Prostate gland (tissue), 2 donors: ENCODE measurements around the gene USP10. TPM values are rescaled to one million over a fixed set of nuclear protein-coding genes. Genes with fewer than 3 reads are reported as not detected.

Source experiments
- DNase-seq: peaks from one replicate; pipeline ENCODE4 v3.0.0-alpha.2; 2019; ENCODE audit warnings: low spot score
- H3K27ac ChIP-seq, 2 donors: fragments of 200-600 bp; sonication (generic); 2 replicates each; pipeline ENCODE4 v1.5.1; 2017 to 2019
- H3K27me3 ChIP-seq: fragments of 200-600 bp; sonication (generic); replicated peaks from 2 replicates; pipeline ENCODE4 v1.5.1; 2019; ENCODE audit not compliant: insufficient read depth
- H3K36me3 ChIP-seq, 2 donors: fragments of 200-600 bp; sonication (generic); 1 replicate in 1 of 2; 2 replicates in 1 of 2; pipeline versions ENCODE4 v1.5.1 to v1.8.1; 2017 to 2019
- H3K4me1 ChIP-seq: fragments of 200-600 bp; sonication (generic); replicated peaks from 2 replicates; pipeline ENCODE4 v1.5.1; 2019
- H3K4me3 ChIP-seq, 2 donors: fragments of 200-600 bp; sonication (generic); 2 replicates each; pipeline ENCODE4 v1.5.1; 2017 to 2019
- H3K9me3 ChIP-seq: fragments of 200-600 bp; sonication (generic); 2 replicates; pipeline ENCODE4 v1.5.1; 2017
- CTCF ChIP-seq, 4 experiments: fragments of 200-600 bp in 2 of 4; fragments of 450-650 bp in 2 of 4; sonication (generic) in 2 of 4; IDR thresholded peaks; 1 replicate in 3 of 4; 2 replicates in 1 of 4; pipeline ENCODE4 v1.5.1; 2016 to 2019; ENCODE audit warnings: antibody characterized with exemption in 4 of 4, mild to moderate bottlenecking in 2 of 4, moderate library complexity in 2 of 4
- POLR2A ChIP-seq: fragments of 450-650 bp; IDR thresholded peaks from one replicate; pipeline ENCODE4 v1.6.1; 2016; ENCODE audit warnings: antibody characterized with exemption, mild to moderate bottlenecking
- POLR2AphosphoS5 ChIP-seq: sonication (generic); formaldehyde crosslinking; IDR thresholded peaks from one replicate; pipeline ENCODE4 v1.6.1; 2017; ENCODE audit warnings: antibody characterized with exemption
- WGBS: methylation state at CpG from one replicate; pipeline ENCODE4 v1.1.5; 2018; 5-methylcytosine and 5-hydroxymethylcytosine counted together
- intact Hi-C: fragments of 100-400 bp; cut with DNase I; formaldehyde crosslinking; loops from one replicate; pipeline ENCODE4 v1.14.2; 2022
- total RNA-seq, 2 donors: library from RNA; depleted of rRNA; stranded (reverse); fragments of >200 nt; gene quantifications; one replicate each; pipeline ENCODE4 v1.1.0, GENCODE V29; 2016

Gene USP10
- total RNA-seq, 2 donors from 2014 or later = 57.4 to 95.7 TPM

DNA sequence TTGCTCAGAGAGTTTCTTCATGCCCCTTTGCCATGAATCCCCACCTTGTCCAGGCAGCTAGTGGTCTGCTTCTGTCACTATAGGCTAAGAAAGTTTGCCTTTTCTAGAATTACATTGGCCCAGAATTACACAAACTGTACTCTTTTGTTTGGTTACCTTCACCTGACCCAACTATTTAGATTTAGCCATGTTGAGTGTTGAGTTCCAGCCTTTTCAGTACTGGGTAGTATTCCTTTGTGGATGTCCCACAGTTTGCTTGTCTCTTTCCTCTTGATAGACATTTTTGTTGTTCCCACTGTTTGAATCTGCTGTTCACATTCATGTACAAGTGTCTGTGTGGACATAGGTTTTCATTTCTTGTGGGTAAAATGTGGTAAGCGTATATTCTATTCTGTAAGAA lies 22.3 kb downstream of the USP10 start:
- 97% methylated on average over 1 of the region's 1 CpG for WGBS
- intact Hi-C loops = loop anchor here (10.0 kb wide), 1 partner anchor 77 kb away; the partner anchor contains the start of gene KLHL36
- Histone ChIP-seq H3K4me3 (no peak overlapping the region), H3K4me1 (peaks cover 16% of the 10 kb centered on the region), H3K9me3 (no peaks in the 10 kb centered on the region), H3K27ac (no peak overlapping the region), H3K36me3 (no peaks in the 10 kb centered on the region), H3K27me3 (no peaks in the 10 kb centered on the region)
- TF ChIP-seq POLR2AphosphoS5 (no peak), CTCF (IDR thresholded peaks at IDR 0.05) (no peak), POLR2A (no peak)
- DNase-seq = no peak

- no peaks in the 10 kb centered on the region for H3K36me3 ChIP-seq
- 94% methylated on average over 1 of the region's 1 CpG for WGBS
- no peak overlapping the region for H3K4me3 ChIP-seq
- DNase-seq = no peak
- no peaks in the 10 kb centered on the region for H3K27me3 ChIP-seq
- no peaks in the 10 kb centered on the region for H3K9me3 ChIP-seq
- peaks cover 16% of the 10 kb centered on the region for H3K4me1 ChIP-seq
- no peak overlapping the region for H3K27ac ChIP-seq
- intact Hi-C loops = loop anchor here (10.0 kb wide), 1 partner anchor 79 kb away; the partner anchor contains the start of gene KLHL36
- TF ChIP-seq POLR2A (no peak), POLR2AphosphoS5 (no peak), CTCF (IDR thresholded peaks at IDR 0.05) (no peak)
Measured at GRCh38 chr16:84723906-84724305, 24.1 kb downstream of the USP10 start.

- no peaks in the 10 kb centered on the region for H3K9me3 ChIP-seq
- 59% methylated on average over 6 of the region's 6 CpGs for WGBS
- no peak for DNase-seq
- no peaks in the 10 kb centered on the region for H3K27me3 ChIP-seq
- no peak overlapping the region for H3K4me3 ChIP-seq
- TF ChIP-seq CTCF (IDR thresholded peaks at IDR 0.05) = no peak
- TF ChIP-seq POLR2A = no peak
- TF ChIP-seq POLR2AphosphoS5 = no peak
- H3K36me3 ChIP-seq = no peaks in the 10 kb centered on the region
- no peak overlapping the region for H3K27ac ChIP-seq
- intact Hi-C loops = loop anchor here (5.0 to 10.0 kb wide), 5 partner anchors 52 to 212 kb away; partner anchors contain the start of gene KLHL36
- H3K4me1 ChIP-seq = peaks cover 16% of the 10 kb centered on the region
Measured at GRCh38 chr16:84724606-84725309, 25.0 kb downstream of the USP10 start.

- no peak overlapping the region for H3K27ac ChIP-seq
- WGBS = 46% methylated on average over 9 of the region's 9 CpGs
- H3K36me3 ChIP-seq = no peaks in the 10 kb centered on the region
- peaks cover 16% of the 10 kb centered on the region for H3K4me1 ChIP-seq
- TF ChIP-seq CTCF (IDR thresholded peaks at IDR 0.05) = no peak
- TF ChIP-seq POLR2A = no peak
- no peak for TF ChIP-seq POLR2AphosphoS5
- intact Hi-C loops = loop anchor here (5.0 to 10.0 kb wide), 5 partner anchors 53 to 213 kb away; partner anchors contain the start of gene KLHL36
- no peaks in the 10 kb centered on the region for H3K27me3 ChIP-seq
- DNase-seq = no peak
- no peak overlapping the region for H3K4me3 ChIP-seq
- H3K9me3 ChIP-seq = no peaks in the 10 kb centered on the region
Measured at GRCh38 chr16:84725481-84726078, 25.8 kb downstream of the USP10 start.
